HL-60 (cell line): ENCODE results near the gene USF1.
A peak's percentile ranks its signal among the peaks of the same experiment; 100 is the strongest.

ENCODE experiments used
- DNase-seq, 2 experiments: peaks; one replicate each; pipeline ENCODE4 v3.0.0-alpha.2; 2010 to 2020; ENCODE audit warnings: low read depth in 1 of 2, low spot score in 1 of 2
- H3K27ac ChIP-seq: fragments of 250-450 bp; sonication (Bioruptor Pico); replicated peaks from 2 replicates; pipeline ENCODE4 v1.5.1; 2020; ENCODE audit warnings: mild to moderate bottlenecking, moderate library complexity
- H3K27me3 ChIP-seq: fragments of 250-450 bp; sonication (Bioruptor Pico); 2 replicates; pipeline ENCODE4 v1.5.1; 2021; ENCODE audit warnings: mild to moderate bottlenecking, moderate library complexity; ENCODE audit not compliant: insufficient read depth, poor library complexity, severe bottlenecking
- H3K4me3 ChIP-seq: replicated peaks from 2 replicates; pipeline ENCODE4 v1.5.1; 2011; ENCODE audit warnings: mild to moderate bottlenecking, control low read depth, low read length; ENCODE audit not compliant: insufficient read depth
- CTCF ChIP-seq: IDR thresholded peaks from one replicate; pipeline ENCODE4 v1.5.1; 2011; ENCODE audit warnings: low read length, control low read depth, inconsistent platforms; ENCODE audit not compliant: insufficient read depth
- GABPA ChIP-seq: IDR thresholded peaks from 2 replicates; pipeline ENCODE4 v1.6.1; 2012; ENCODE audit warnings: low read depth
- POLR2AphosphoS5 ChIP-seq: IDR thresholded peaks from 2 replicates; pipeline ENCODE4 v1.6.1; 2012; ENCODE audit warnings: low read depth
- REST ChIP-seq: IDR thresholded peaks from 2 replicates; pipeline ENCODE4 v1.6.1; 2012; ENCODE audit warnings: low read depth; ENCODE audit not compliant: insufficient replicate concordance
- SPI1 ChIP-seq: IDR thresholded peaks from 2 replicates; pipeline ENCODE4 v1.6.1; 2012; ENCODE audit warnings: low read depth, mild to moderate bottlenecking, borderline replicate concordance

USF1 gene

GRCh38 chr1:161071886-161072371 lies 26.2 kb upstream of the USF1 start:
- no peak overlapping the region; the same call in 1 of the 2 replicates for H3K27ac ChIP-seq
- DNase-seq: peak; percentile 38 to 67
- no peaks in the 10 kb centered on the region for H3K27me3 ChIP-seq
- TF ChIP-seq CTCF: peak; percentile 77
- no peak for TF ChIP-seq GABPA
- H3K4me3 ChIP-seq: no peak overlapping the region

GRCh38 chr1:161070761-161071160 lies 25.0 kb upstream of the USF1 start:
- Histone ChIP-seq H3K4me3 (no peak overlapping the region), H3K27me3 (no peaks in the 10 kb centered on the region), H3K27ac (peak overlapping the region; percentile 95)
- no peak for TF ChIP-seq CTCF
- TF ChIP-seq REST: no peak
- no peak for TF ChIP-seq SPI1
- TF ChIP-seq POLR2AphosphoS5: no peak
- no peak for TF ChIP-seq GABPA
- DNase-seq: no peak

- Histone ChIP-seq H3K27me3 (no peaks in the 10 kb centered on the region), H3K4me3 (peak within 1 kb of the TSS; percentile 58), H3K27ac (peak within 1 kb of the TSS; percentile 95)
- TF ChIP-seq CTCF (no peak), SPI1 (peak; percentile 84), REST (peak; percentile 16), GABPA (peak; percentile 95), POLR2AphosphoS5 (peak; percentile 92)
- peak; percentile 98 to 99 for DNase-seq
Measured at GRCh38 chr1:161069731-161070270, 24.0 kb upstream of the USF1 start, which contains the start of gene ARHGAP30. ARHGAP30 (minus strand) TSS chr1:161069891; CDS start chr1:161069624, 267 bp downstream.

GRCh38 chr1:161069241-161069640 lies 23.5 kb upstream of the USF1 start:
- peak overlapping the region; percentile 95 for H3K27ac ChIP-seq
- no peaks in the 10 kb centered on the region for H3K27me3 ChIP-seq
- peak overlapping the region; percentile 58 for H3K4me3 ChIP-seq
- TF ChIP-seq POLR2AphosphoS5 (no peak), GABPA (no peak), CTCF (no peak), SPI1 (no peak), REST (no peak)
- DNase-seq: no peak
